HCT116 (cell line): ENCODE results near the gene CERCAM. TPM values are rescaled to one million over a fixed set of nuclear protein-coding genes. Genes with fewer than 3 reads are reported as not detected.

Experiments
- ATAC-seq: fragments of 200-7000 bp; cut with Tn5 transposase; 2 replicates; pipeline ENCODE4 v1.9.1; 2020; ENCODE audit warnings: mild to moderate bottlenecking, moderate library complexity
- BruUV-seq: library from RNA; stranded (reverse); fragments of 400-500 nt; replicated peaks from 2 replicates; lab custom pipeline; 2021; lab: Mats Ljungman, UMichigan
- CTCF ChIA-PET: fragments of 300-600 bp; sonication (Branson Sonifier 250); formaldehyde crosslinking; loops from one replicate; lab custom pipeline; 2021; ENCODE audit warnings: antibody characterized with exemption; lab: Charles Lee
- POLR2A ChIA-PET: fragments of 300-600, 350-600 bp; sonication (Branson Sonifier 250); formaldehyde crosslinking; loops from one replicate; lab custom pipeline; 2021; ENCODE audit warnings: antibody characterized with exemption; lab: Charles Lee
- RAD21 ChIA-PET, 2 experiments: fragments of 300-600 bp; sonication (Branson Sonifier 250); formaldehyde crosslinking; loops; one replicate each; lab custom pipeline; 2023; ENCODE audit warnings: low total read pairs in 2 of 2; ENCODE audit not compliant: uncharacterized antibody in 2 of 2, unreplicated experiment in 2 of 2, low non-redundant PET in 1 of 2; lab: Charles Lee
- DNase-seq: peaks from one replicate; pipeline ENCODE4 v3.0.0-alpha.2; 2010; ENCODE audit warnings: low read depth, low spot score
- H2AFZ ChIP-seq: fragments of 200-600 bp; shearing (Covaris generic), sonication (generic); 2 replicates; pipeline ENCODE4 v1.6.1; 2017; ENCODE audit warnings: low read depth, mixed run types, mixed read lengths, antibody characterized with exemption, low read length; ENCODE audit not compliant: poor library complexity, severe bottlenecking
- H3K27ac ChIP-seq: 2 replicates; pipeline ENCODE4 v1.5.1; 2012; ENCODE audit warnings: low read depth, low read length
- H3K27me3 ChIP-seq: fragments of 200-600 bp; sonication (generic); 2 replicates; pipeline ENCODE4 v1.6.1; 2016; ENCODE audit warnings: mixed run types, low read length, mixed read lengths; ENCODE audit not compliant: insufficient read depth
- H3K36me3 ChIP-seq, 2 experiments: fragments of 200-500 bp in 1 of 2; fragments of 200-600 bp in 1 of 2; sonication (Bioruptor generic) in 1 of 2; sonication (generic) in 1 of 2; 2 replicates each; pipeline versions ENCODE4 v1.5.1 to v1.6.1; 2014 to 2016; ENCODE audit warnings: low read length in 2 of 2, inconsistent platforms in 1 of 2, mixed read lengths in 1 of 2, mixed run types in 1 of 2; ENCODE audit not compliant: insufficient read depth in 2 of 2, control insufficient read depth in 1 of 2
- H3K4me1 ChIP-seq, 2 experiments: fragments of 200-600 bp in 1 of 2; sonication (generic) in 1 of 2; 2 replicates each; pipeline versions ENCODE4 v1.5.1 to v1.6.1; 2012 to 2017; ENCODE audit warnings: low read length in 2 of 2, inconsistent platforms in 1 of 2, mild to moderate bottlenecking in 1 of 2, mixed read lengths in 1 of 2, mixed run types in 1 of 2, moderate library complexity in 1 of 2; ENCODE audit not compliant: insufficient read depth in 2 of 2, control insufficient read depth in 1 of 2
- H3K4me2 ChIP-seq: fragments of 200-600 bp; sonication (generic); 2 replicates; pipeline ENCODE4 v1.6.1; 2017; ENCODE audit warnings: mixed run types, low read length, mixed read lengths
- H3K4me3 ChIP-seq, 2 experiments: fragments of 200-600 bp in 1 of 2; sonication (generic) in 1 of 2; replicated peaks in 1 of 2; 2 replicates each; pipeline ENCODE4 v1.5.1; 2011 to 2016; ENCODE audit warnings: low read length in 2 of 2, control low read depth in 1 of 2, low read depth in 1 of 2, mild to moderate bottlenecking in 1 of 2, mixed read lengths in 1 of 2, mixed run types in 1 of 2
- H3K79me2 ChIP-seq: fragments of 200-600 bp; sonication (generic); 2 replicates; pipeline ENCODE4 v1.6.1; 2017; ENCODE audit warnings: mild to moderate bottlenecking, mixed run types, low read length, moderate library complexity, mixed read lengths; ENCODE audit not compliant: insufficient read depth
- H3K9ac ChIP-seq: fragments of 200-600 bp; sonication (generic); 2 replicates; pipeline ENCODE4 v1.6.1; 2016; ENCODE audit warnings: low read length, mixed read lengths
- H3K9me2 ChIP-seq: fragments of 200-600 bp; sonication (generic), shearing (Covaris generic); 2 replicates; pipeline ENCODE4 v1.6.1; 2017; ENCODE audit warnings: mixed run types, mild to moderate bottlenecking, moderate library complexity; ENCODE audit not compliant: insufficient read depth
- H3K9me3 ChIP-seq, 2 experiments: fragments of 200-500 bp in 1 of 2; fragments of 200-600 bp in 1 of 2; sonication (Bioruptor generic) in 1 of 2; sonication (generic) in 1 of 2; 2 replicates each; pipeline ENCODE4 v1.6.1; 2014 to 2017; ENCODE audit warnings: low read length in 2 of 2, mixed read lengths in 2 of 2, inconsistent platforms in 1 of 2, low read depth in 1 of 2, mild to moderate bottlenecking in 1 of 2, mixed run types in 1 of 2, moderate library complexity in 1 of 2; ENCODE audit not compliant: control insufficient read depth in 1 of 2, insufficient read depth in 1 of 2
- H4K20me1 ChIP-seq: fragments of 200-600 bp; sonication (generic), shearing (Covaris generic); 2 replicates; pipeline ENCODE4 v1.6.1; 2017; ENCODE audit warnings: mixed run types, mild to moderate bottlenecking, moderate library complexity; ENCODE audit not compliant: insufficient read depth
- CBX3 ChIP-seq: IDR thresholded peaks from 2 replicates; pipeline ENCODE4 v1.6.1; 2012; ENCODE audit warnings: low read depth
- CEBPB ChIP-seq: IDR thresholded peaks from 2 replicates; pipeline ENCODE4 v1.6.1; 2012; ENCODE audit warnings: low read depth
- CTCF ChIP-seq, 3 experiments: fragments of 200-600 bp in 1 of 3; sonication (generic) in 1 of 3; IDR thresholded peaks in 2 of 3; conservative IDR thresholded peaks in 1 of 3; 2 replicates each; pipeline ENCODE4 v1.5.1; 2012 to 2017; ENCODE audit warnings: low read depth in 2 of 3, low read length in 2 of 3, antibody characterized with exemption in 1 of 3, borderline replicate concordance in 1 of 3, control low read depth in 1 of 3, mild to moderate bottlenecking in 1 of 3, mixed read lengths in 1 of 3, mixed run types in 1 of 3, moderate library complexity in 1 of 3; ENCODE audit not compliant: insufficient read depth in 1 of 3
- EGR1 ChIP-seq: IDR thresholded peaks from 2 replicates; pipeline ENCODE4 v1.6.1; 2012; ENCODE audit warnings: low read depth
- ELF1 ChIP-seq: IDR thresholded peaks from 2 replicates; pipeline ENCODE4 v1.6.1; 2012; ENCODE audit warnings: low read depth, borderline replicate concordance
- EZH2 ChIP-seq: fragments of 200-600 bp; sonication (generic); IDR thresholded peaks from 2 replicates; pipeline ENCODE4 v1.6.1; 2017; ENCODE audit warnings: antibody characterized with exemption, mixed run types
- EZH2phosphoT487 ChIP-seq: fragments of 200-600 bp; IDR thresholded peaks from 2 replicates; pipeline ENCODE4 v1.6.1; 2018; ENCODE audit warnings: antibody characterized with exemption, borderline replicate concordance
- JUND ChIP-seq: IDR thresholded peaks from 2 replicates; pipeline ENCODE4 v1.6.1; 2012
- POLR2AphosphoS5 ChIP-seq: IDR thresholded peaks from 2 replicates; pipeline ENCODE4 v1.6.1; 2011; ENCODE audit warnings: mild to moderate bottlenecking, low read depth, low read length, moderate library complexity
- REST ChIP-seq: IDR thresholded peaks from 2 replicates; pipeline ENCODE4 v1.6.1; 2012; ENCODE audit warnings: low read depth
- SP1 ChIP-seq: IDR thresholded peaks from 2 replicates; pipeline ENCODE4 v1.6.1; 2012; ENCODE audit warnings: low read depth
- SRF ChIP-seq: IDR thresholded peaks from 2 replicates; pipeline ENCODE4 v1.6.1; 2012; ENCODE audit warnings: low read depth
- YY1 ChIP-seq: IDR thresholded peaks from 2 replicates; pipeline ENCODE4 v1.6.1; 2011; ENCODE audit warnings: low read length, low read depth, moderate library complexity, mild to moderate bottlenecking; ENCODE audit not compliant: insufficient replicate concordance; ENCODE audit errors: extremely low read depth
- ZBTB33 ChIP-seq: IDR thresholded peaks from 2 replicates; pipeline ENCODE4 v1.6.1; 2011; ENCODE audit warnings: mild to moderate bottlenecking, low read length, moderate library complexity; ENCODE audit not compliant: insufficient replicate concordance; ENCODE audit errors: extremely low read depth
- ZFX ChIP-seq: fragments of 450-650 bp; IDR thresholded peaks from 2 replicates; pipeline ENCODE4 v1.6.1; 2017
- ZNF274 ChIP-seq: fragments of 200-500 bp; sonication (Bioruptor generic); IDR thresholded peaks from 2 replicates; pipeline ENCODE4 v1.6.1; 2014; ENCODE audit warnings: mild to moderate bottlenecking, low read depth, low read length, inconsistent platforms
- intact Hi-C: fragments of 100-400 bp; cut with micrococcal nuclease; formaldehyde crosslinking; loops from 2 replicates; pipeline ENCODE4 v1.10.0; 2022
- total RNA-seq: library from RNA; stranded (reverse); gene quantifications from one replicate; pipeline ENCODE4 v1.2.1, GENCODE V29; 2021; ENCODE audit not compliant: unreplicated experiment

CERCAM gene
- total RNA-seq, 1 experiment from 2014 or later, result 27.0 TPM

- no TSS peak for BruUV-seq
- Histone ChIP-seq H3K27ac (no peak overlapping the region), H3K36me3 (no peaks in the 10 kb centered on the region), H3K9me2 (no peaks in the 10 kb centered on the region), H3K4me3 (no peak overlapping the region), H4K20me1 (no peaks in the 10 kb centered on the region), H3K4me1 (peaks cover 0 to 6% of the 10 kb centered on the region in 2 experiments; a peak in 2 of 4 replicates), H3K4me2 (no peak overlapping the region), H3K79me2 (no peaks in the 10 kb centered on the region), H3K9me3 (no peaks in the 10 kb centered on the region), H2AFZ (no peak overlapping the region), H3K9ac (no peak overlapping the region), H3K27me3 (no peaks in the 10 kb centered on the region)
- POLR2A ChIA-PET, result no interaction called here
- CTCF ChIA-PET, result no interaction called here
- RAD21 ChIA-PET, result no interaction called here
- DNase-seq, result no peak
- intact Hi-C loops, result no loop called here
- ATAC-seq, result no peak
- TF ChIP-seq ZFX (no peak), EGR1 (no peak), YY1 (no peak), SRF (no peak), EZH2phosphoT487 (no peak), SP1 (no peak), CBX3 (no peak), CEBPB (no peak), ZNF274 (no peak), CTCF (IDR thresholded peaks at IDR 0.05 in 2 of 3, conservative IDR thresholded peaks at IDR 0.05 in 1 of 3; ENCODE audit: borderline replicate concordance in 1 of 3, insufficient read depth in 1 of 3, low read depth in 2 of 3, low read length in 2 of 3) (no peak), ZBTB33 (no peak), POLR2AphosphoS5 (no peak), EZH2 (no peak), REST (no peak), JUND (no peak), ELF1 (no peak)
- TF ChIP-seq, all 23 proteins: peak for 0
Observed at GRCh38 chr9:128399861-128400260, 20.8 kb upstream of the CERCAM start.
